A673 (cell line): ENCODE results near the gene EYA3. TPM values are rescaled to one million over a fixed set of nuclear protein-coding genes. Genes with fewer than 3 reads are reported as not detected.
A peak's percentile ranks its signal among the peaks of the same experiment; 100 is the strongest.

Experiments used
- BruUV-seq: library from RNA; stranded (reverse); fragments of 400-500 nt; replicated peaks from 2 replicates; lab custom pipeline; 2021; lab: Mats Ljungman, UMichigan
- CTCF ChIA-PET: fragments of 300-600 bp; sonication (Branson Sonifier 250); formaldehyde crosslinking; loops from one replicate; lab custom pipeline; 2022; ENCODE audit warnings: antibody characterized with exemption; lab: Charles Lee
- POLR2A ChIA-PET: fragments of 300-600 bp; sonication (Branson Sonifier 250); formaldehyde crosslinking; loops from one replicate; lab custom pipeline; 2022; ENCODE audit warnings: antibody characterized with exemption; ENCODE audit not compliant: low non-redundant PET; lab: Charles Lee
- DNase-seq: peaks from one replicate; pipeline ENCODE4 v3.0.0-alpha.2; 2015; ENCODE audit warnings: low spot score
- H3K27ac ChIP-seq: fragments of 200-600 bp; sonication (generic); 2 replicates; pipeline ENCODE4 v1.5.1; 2016; ENCODE audit warnings: mixed run types, low read depth, mild to moderate bottlenecking, mixed read lengths, antibody characterized with exemption, low read length; ENCODE audit not compliant: poor library complexity, severe bottlenecking
- H3K27me3 ChIP-seq: fragments of 200-600 bp; sonication (generic); replicated peaks from 2 replicates; pipeline ENCODE4 v1.6.1; 2017; ENCODE audit warnings: mixed run types, low read depth, mild to moderate bottlenecking, mixed read lengths, antibody characterized with exemption, low read length; ENCODE audit not compliant: insufficient read depth, poor library complexity
- H3K36me3 ChIP-seq: fragments of 200-600 bp; sonication (generic); 2 replicates; pipeline ENCODE4 v1.6.1; 2016; ENCODE audit warnings: mixed run types, mild to moderate bottlenecking, mixed read lengths, antibody characterized with exemption, low read length; ENCODE audit not compliant: insufficient read depth, poor library complexity, severe bottlenecking
- H3K4me1 ChIP-seq: fragments of 200-600 bp; sonication (generic); 2 replicates; pipeline ENCODE4 v1.6.1; 2017; ENCODE audit warnings: mixed run types, mild to moderate bottlenecking, mixed read lengths, antibody characterized with exemption, low read length; ENCODE audit not compliant: insufficient read depth, poor library complexity, severe bottlenecking
- H3K4me3 ChIP-seq: fragments of 200-600 bp; sonication (generic); 2 replicates; pipeline ENCODE4 v1.5.1; 2016; ENCODE audit warnings: low read depth, mixed run types, mild to moderate bottlenecking, mixed read lengths, low read length; ENCODE audit not compliant: poor library complexity, severe bottlenecking
- H3K9me3 ChIP-seq: fragments of 200-600 bp; sonication (generic); 2 replicates; pipeline ENCODE4 v1.6.1; 2016; ENCODE audit warnings: mixed run types, low read depth, mild to moderate bottlenecking, mixed read lengths, antibody characterized with exemption, low read length; ENCODE audit not compliant: poor library complexity, severe bottlenecking
- EZH2 ChIP-seq: fragments of 200-600 bp; sonication (generic); IDR thresholded peaks from 2 replicates; pipeline ENCODE4 v1.6.1; 2017; ENCODE audit warnings: borderline replicate concordance, low read depth, mild to moderate bottlenecking, mixed read lengths, antibody characterized with exemption, low read length; ENCODE audit not compliant: poor library complexity, severe bottlenecking
- intact Hi-C: fragments of 100-400 bp; cut with micrococcal nuclease; formaldehyde crosslinking; loops from one replicate; pipeline ENCODE4 v1.10.0; 2022; ENCODE audit not compliant: unreplicated experiment
- total RNA-seq: library from RNA; stranded (reverse); gene quantifications from 2 replicates; pipeline ENCODE4 v1.2.3, GENCODE V29; 2021
- TF ChIP-seq, protein P1 (sequence below): fragments of 300-800, 200-600 bp; sonication (generic); conservative IDR thresholded peaks from 2 replicates; pipeline ENCODE4 v1.5.1; 2017; ENCODE audit warnings: low read depth, mild to moderate bottlenecking, antibody characterized with exemption, low read length, moderate library complexity, mixed read lengths

Gene EYA3
- total RNA-seq, 1 experiment from 2014 or later: 33.4 TPM

GRCh38 chr1:27959792-27960603, 128.4 kb downstream of the EYA3 start, which contains the start of gene XKR8:
Gene XKR8, plus strand, starts transcription at chr1:27959973. Its CDS starts 97 bp downstream, at chr1:27960070.
- no TSS peak for BruUV-seq
- peak; percentile 88 for DNase-seq
- ChIA-PET POLR2A (no interaction called here), CTCF (no interaction called here)
- TF ChIP-seq, protein P1, sequence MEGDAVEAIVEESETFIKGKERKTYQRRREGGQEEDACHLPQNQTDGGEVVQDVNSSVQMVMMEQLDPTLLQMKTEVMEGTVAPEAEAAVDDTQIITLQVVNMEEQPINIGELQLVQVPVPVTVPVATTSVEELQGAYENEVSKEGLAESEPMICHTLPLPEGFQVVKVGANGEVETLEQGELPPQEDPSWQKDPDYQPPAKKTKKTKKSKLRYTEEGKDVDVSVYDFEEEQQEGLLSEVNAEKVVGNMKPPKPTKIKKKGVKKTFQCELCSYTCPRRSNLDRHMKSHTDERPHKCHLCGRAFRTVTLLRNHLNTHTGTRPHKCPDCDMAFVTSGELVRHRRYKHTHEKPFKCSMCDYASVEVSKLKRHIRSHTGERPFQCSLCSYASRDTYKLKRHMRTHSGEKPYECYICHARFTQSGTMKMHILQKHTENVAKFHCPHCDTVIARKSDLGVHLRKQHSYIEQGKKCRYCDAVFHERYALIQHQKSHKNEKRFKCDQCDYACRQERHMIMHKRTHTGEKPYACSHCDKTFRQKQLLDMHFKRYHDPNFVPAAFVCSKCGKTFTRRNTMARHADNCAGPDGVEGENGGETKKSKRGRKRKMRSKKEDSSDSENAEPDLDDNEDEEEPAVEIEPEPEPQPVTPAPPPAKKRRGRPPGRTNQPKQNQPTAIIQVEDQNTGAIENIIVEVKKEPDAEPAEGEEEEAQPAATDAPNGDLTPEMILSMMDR: peak; percentile 39; the same call in 1 of the 2 replicates
- TF ChIP-seq EZH2: no peak
- Histone ChIP-seq H3K9me3 (no peaks in the 10 kb centered on the region), H3K27ac (peak within 1 kb of the TSS; percentile 61), H3K4me1 (peaks cover 6% of the 10 kb centered on the region), H3K36me3 (peaks cover 3% of the 10 kb centered on the region), H3K4me3 (peak within 1 kb of the TSS; percentile 84), H3K27me3 (no peaks in the 10 kb centered on the region)
- intact Hi-C loops: no loop called here

DNA sequence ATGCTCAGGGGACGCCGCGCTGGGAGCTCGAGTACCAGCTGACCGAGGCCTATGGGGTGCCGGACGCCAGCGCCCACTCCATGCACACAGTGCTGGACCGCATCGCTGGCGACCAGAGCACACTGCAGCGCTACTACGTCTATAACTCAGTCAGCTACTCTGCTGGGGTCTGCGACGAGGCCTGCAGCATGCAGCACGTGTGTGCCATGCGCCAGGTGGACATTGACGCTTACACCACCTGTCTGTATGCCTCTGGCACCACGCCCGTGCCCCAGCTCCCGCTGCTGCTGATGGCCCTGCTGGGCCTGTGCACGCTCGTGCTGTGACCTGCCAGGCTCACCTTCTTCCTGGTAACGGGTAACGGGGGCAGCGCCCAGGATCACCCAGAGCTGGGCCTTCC, 129.9 kb downstream of the EYA3 start:
- Histone ChIP-seq H3K4me1 (peaks cover 6% of the 10 kb centered on the region), H3K27me3 (no peaks in the 10 kb centered on the region), H3K9me3 (no peaks in the 10 kb centered on the region), H3K4me3 (no peak overlapping the region), H3K27ac (no peak overlapping the region), H3K36me3 (no peaks in the 10 kb centered on the region)
- no peak for DNase-seq
- no peak for TF ChIP-seq EZH2
- TF ChIP-seq, protein P1: no peak
- no TSS peak for BruUV-seq
- ChIA-PET CTCF (no interaction called here), POLR2A (no interaction called here)
- intact Hi-C loops: no loop called here

GRCh38 chr1:27957655-27958054, 130.8 kb downstream of the EYA3 start:
- POLR2A ChIA-PET: no interaction called here
- Histone ChIP-seq H3K27ac (no peak overlapping the region), H3K36me3 (no peaks in the 10 kb centered on the region), H3K9me3 (no peaks in the 10 kb centered on the region), H3K27me3 (no peaks in the 10 kb centered on the region), H3K4me1 (peaks cover 6% of the 10 kb centered on the region), H3K4me3 (no peak overlapping the region)
- BruUV-seq: no TSS peak
- no peak for DNase-seq
- CTCF ChIA-PET: interaction anchor here (0.7 kb wide), 1 partner anchor 63 kb away, joined by 4 read pairs; no protein-coding TSS in a partner anchor
- intact Hi-C loops: no loop called here
- TF ChIP-seq, protein P1: no peak
- no peak for TF ChIP-seq EZH2
